ENCODE measurements around the gene FAM20C.

- TF ChIP-seq CTCF (IDR thresholded peaks at IDR 0.05) (no peak), POLR2AphosphoS5 (IDR thresholded peaks at IDR 0.05) (no peak), POLR2A (IDR thresholded peaks at IDR 0.05; ENCODE audit: low read depth) (no peak)
These were observed 102.2 kb downstream of the FAM20C start for GRCh38 chr7:294440-295154.
